ENCODE measurements around the gene RGS7.

DNA sequence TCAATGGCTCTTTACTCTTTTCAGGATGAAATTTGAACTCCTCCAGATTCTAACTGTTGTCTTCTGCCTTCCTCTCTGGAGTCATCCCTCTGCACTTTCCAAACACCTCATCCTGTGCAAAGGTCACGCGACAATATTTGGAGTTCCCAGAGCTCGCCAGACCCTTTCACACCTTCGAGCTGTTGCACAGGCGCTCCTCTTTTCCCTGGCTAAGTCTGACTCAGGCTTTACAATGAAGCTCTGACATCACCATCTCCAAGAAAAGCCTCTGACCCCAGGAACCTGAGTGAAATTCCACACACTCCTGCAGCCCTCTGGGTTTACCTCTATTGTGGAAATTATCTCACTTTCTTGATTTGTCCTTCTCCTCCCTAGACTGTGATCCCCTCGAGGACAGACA is 270.3 kb downstream of the RGS7 start:
- TF ChIP-seq, protein P1, sequence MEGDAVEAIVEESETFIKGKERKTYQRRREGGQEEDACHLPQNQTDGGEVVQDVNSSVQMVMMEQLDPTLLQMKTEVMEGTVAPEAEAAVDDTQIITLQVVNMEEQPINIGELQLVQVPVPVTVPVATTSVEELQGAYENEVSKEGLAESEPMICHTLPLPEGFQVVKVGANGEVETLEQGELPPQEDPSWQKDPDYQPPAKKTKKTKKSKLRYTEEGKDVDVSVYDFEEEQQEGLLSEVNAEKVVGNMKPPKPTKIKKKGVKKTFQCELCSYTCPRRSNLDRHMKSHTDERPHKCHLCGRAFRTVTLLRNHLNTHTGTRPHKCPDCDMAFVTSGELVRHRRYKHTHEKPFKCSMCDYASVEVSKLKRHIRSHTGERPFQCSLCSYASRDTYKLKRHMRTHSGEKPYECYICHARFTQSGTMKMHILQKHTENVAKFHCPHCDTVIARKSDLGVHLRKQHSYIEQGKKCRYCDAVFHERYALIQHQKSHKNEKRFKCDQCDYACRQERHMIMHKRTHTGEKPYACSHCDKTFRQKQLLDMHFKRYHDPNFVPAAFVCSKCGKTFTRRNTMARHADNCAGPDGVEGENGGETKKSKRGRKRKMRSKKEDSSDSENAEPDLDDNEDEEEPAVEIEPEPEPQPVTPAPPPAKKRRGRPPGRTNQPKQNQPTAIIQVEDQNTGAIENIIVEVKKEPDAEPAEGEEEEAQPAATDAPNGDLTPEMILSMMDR (conservative IDR thresholded peaks at IDR 0.05; ENCODE audit: low read depth, low read length) = no peak
- TF ChIP-seq BHLHE40 (IDR thresholded peaks at IDR 0.05; ENCODE audit: low read depth, low read length) (no peak), POLR2A (IDR thresholded peaks at IDR 0.05; ENCODE audit: low read depth, low read length) (no peak), CEBPB (IDR thresholded peaks at IDR 0.05; ENCODE audit: low read depth, low read length) (no peak), RAD21 (IDR thresholded peaks at IDR 0.05; ENCODE audit: low read length) (no peak)

All from IMR-90 (cell line).